SK-N-SH treated with all-trans-retinoic acid at 6 μM for 48 hours (cell line): Measurements from ENCODE around the gene DKK2.

ENCODE experiments used
- ARNTL ChIP-seq: fragments of 450-650 bp; formaldehyde crosslinking; IDR thresholded peaks from 2 replicates; pipeline ENCODE4 v1.5.0; 2020; ENCODE audit warnings: low read depth, mild to moderate bottlenecking, moderate library complexity, borderline replicate concordance
- ESRRG ChIP-seq: fragments of 250-450 bp; sonication (Bioruptor Pico); IDR thresholded peaks from 2 replicates; pipeline ENCODE4 v1.6.1; 2021; ENCODE audit warnings: mild to moderate bottlenecking
- PATZ1 ChIP-seq: fragments of 250-450 bp; sonication (Bioruptor Pico); IDR thresholded peaks from 2 replicates; pipeline ENCODE4 v1.8.0; 2020; ENCODE audit warnings: mild to moderate bottlenecking, moderate library complexity, borderline replicate concordance
- PPARA ChIP-seq: fragments of 250-450 bp; sonication (Bioruptor Pico); IDR thresholded peaks from 2 replicates; pipeline ENCODE4 v1.5.0; 2020; ENCODE audit warnings: mild to moderate bottlenecking, borderline replicate concordance
- SNAI2 ChIP-seq: fragments of 250-450 bp; sonication (Bioruptor Pico); IDR thresholded peaks from 2 replicates; pipeline ENCODE4 v1.5.0; 2020; ENCODE audit warnings: mild to moderate bottlenecking, moderate library complexity
- TOX ChIP-seq: fragments of 250-450 bp; sonication (Bioruptor Pico); IDR thresholded peaks from 2 replicates; pipeline ENCODE4 v1.8.0; 2021; ENCODE audit warnings: mild to moderate bottlenecking, moderate library complexity, borderline replicate concordance
- TSHZ2 ChIP-seq: fragments of 250-450 bp; sonication (Bioruptor Pico); IDR thresholded peaks from 2 replicates; pipeline ENCODE4 v1.5.0; 2020; ENCODE audit warnings: mild to moderate bottlenecking, moderate library complexity
- ZC3H10 ChIP-seq: fragments of 250-450 bp; sonication (Bioruptor Pico); IDR thresholded peaks from 2 replicates; pipeline ENCODE4 v1.5.1; 2021; ENCODE audit warnings: mild to moderate bottlenecking, moderate library complexity
- ZFP3 ChIP-seq: fragments of 250-450 bp; sonication (Bioruptor Pico); IDR thresholded peaks from 2 replicates; pipeline ENCODE4 v1.5.0; 2020; ENCODE audit warnings: mild to moderate bottlenecking, moderate library complexity
- ZFP30 ChIP-seq: fragments of 450-650 bp; formaldehyde crosslinking; IDR thresholded peaks from 2 replicates; pipeline ENCODE4 v1.5.0; 2022; ENCODE audit warnings: mild to moderate bottlenecking, moderate library complexity
- ZNF565 ChIP-seq: fragments of 450-650 bp; formaldehyde crosslinking; conservative IDR thresholded peaks from 2 replicates; pipeline ENCODE4 v1.5.0; 2020; ENCODE audit warnings: low read depth, mild to moderate bottlenecking, moderate library complexity
- ZNF70 ChIP-seq: fragments of 450-650 bp; formaldehyde crosslinking; IDR thresholded peaks from 2 replicates; pipeline ENCODE4 v1.5.0; 2020; ENCODE audit warnings: mild to moderate bottlenecking, moderate library complexity
- ZNF8 ChIP-seq: fragments of 450-650 bp; formaldehyde crosslinking; IDR thresholded peaks from 2 replicates; pipeline ENCODE4 v1.5.0; 2020; ENCODE audit warnings: mild to moderate bottlenecking, moderate library complexity

- TF ChIP-seq ZNF565 (CRISPR knock-in tag): no peak
- TF ChIP-seq ARNTL (CRISPR knock-in tag): no peak
- TF ChIP-seq PATZ1 (CRISPR knock-in tag): no peak
- no peak for TF ChIP-seq ZNF8 (CRISPR knock-in tag)
- no peak for TF ChIP-seq ESRRG
- TF ChIP-seq SNAI2 (CRISPR knock-in tag): no peak
- TF ChIP-seq ZFP30: no peak
- no peak for TF ChIP-seq ZNF70 (CRISPR knock-in tag)
- no peak for TF ChIP-seq TSHZ2 (CRISPR knock-in tag)
- no peak for TF ChIP-seq ZC3H10 (CRISPR knock-in tag)
- TF ChIP-seq TOX (CRISPR knock-in tag): no peak
- TF ChIP-seq PPARA: no peak
- TF ChIP-seq ZFP3 (CRISPR knock-in tag): no peak
These were observed 94.3 kb downstream of the DKK2 start for GRCh38 chr4:106941841-106942240.
